Transverse colon (tissue), 4 donors: ENCODE measurements around the gene PORCN. TPM values are rescaled to one million over a fixed set of nuclear protein-coding genes. Genes with fewer than 3 reads are reported as not detected.
"Not testable (repeated sequence)": the region's sequence is repeated elsewhere in the genome, so short reads cannot be mapped to it uniquely, and the experiment has no call there.

Experiments used
- DNase-seq: peaks from one replicate; pipeline ENCODE4 v3.0.0-alpha.2; 2019
- H3K27ac ChIP-seq, 4 donors: fragments of 200-600 bp; sonication (generic); 2 replicates each; pipeline ENCODE4 v1.5.1; 2016 to 2018; ENCODE audit warnings: inconsistent platforms in 4 of 4
- H3K27me3 ChIP-seq: fragments of 200-600 bp; sonication (generic); 2 replicates; pipeline ENCODE4 v1.5.1; 2017; ENCODE audit warnings: inconsistent platforms
- H3K36me3 ChIP-seq, 4 donors: fragments of 200-600 bp; sonication (generic); 2 replicates each; pipeline ENCODE4 v1.5.1; 2017 to 2019; ENCODE audit warnings: inconsistent platforms in 4 of 4
- H3K4me1 ChIP-seq, 4 donors: fragments of 200-600 bp; sonication (generic); 2 replicates each; pipeline ENCODE4 v1.5.1; 2017 to 2020; ENCODE audit warnings: inconsistent platforms in 4 of 4
- H3K4me3 ChIP-seq, 4 donors: fragments of 200-600 bp; sonication (generic); 1 replicate in 1 of 4; 2 replicates in 3 of 4; pipeline versions ENCODE4 v1.5.1 to v1.6.1; 2017 to 2019; ENCODE audit warnings: inconsistent platforms in 4 of 4
- H3K9me3 ChIP-seq, 2 donors: fragments of 200-600 bp; sonication (generic); 2 replicates each; pipeline ENCODE4 v1.5.1; 2017 to 2019; ENCODE audit warnings: inconsistent platforms in 2 of 2
- CTCF ChIP-seq, 5 experiments: fragments of 200-600 bp in 3 of 5; fragments of 450-650 bp in 2 of 5; sonication (generic) in 3 of 5; IDR thresholded peaks; 1 replicate in 2 of 5; 2 replicates in 3 of 5; pipeline ENCODE4 v1.5.1; 2016 to 2017; ENCODE audit warnings: antibody characterized with exemption in 5 of 5, inconsistent platforms in 3 of 5, mild to moderate bottlenecking in 2 of 5, moderate library complexity in 1 of 5
- EP300 ChIP-seq: sonication (generic); formaldehyde crosslinking; IDR thresholded peaks from one replicate; pipeline ENCODE4 v1.6.1; 2017; ENCODE audit warnings: antibody characterized with exemption, low read depth
- POLR2A ChIP-seq: fragments of 450-650 bp; IDR thresholded peaks from one replicate; pipeline ENCODE4 v1.6.1; 2016; ENCODE audit warnings: antibody characterized with exemption, mild to moderate bottlenecking, moderate library complexity
- POLR2AphosphoS5 ChIP-seq, 3 donors: sonication (generic); formaldehyde crosslinking; IDR thresholded peaks; one replicate each; pipeline ENCODE4 v1.6.1; 2016; ENCODE audit warnings: antibody characterized with exemption in 3 of 3
- WGBS, 2 donors: methylation state at CpG; one replicate each; pipeline ENCODE4 v1.1.5; 2018; ENCODE audit warnings: low coverage in 1 of 2; 5-methylcytosine and 5-hydroxymethylcytosine counted together
- in situ Hi-C, 4 donors: fragments of 200-750 bp; cut with MboI; loops; one replicate each; pipeline versions ENCODE4 v1.15.0 to v1.15.1; 2017; ENCODE audit warnings: low sequenced_read_pairs in 3 of 4, low pct_ligation_motif_present in 1 of 4, low pct_unique_long_range_greater_than_20kb in 1 of 4
- intact Hi-C: fragments of 100-400 bp; cut with DNase I; formaldehyde crosslinking; loops from one replicate; pipeline ENCODE4 v1.15.1; 2023; ENCODE audit warnings: low total_unique reads
- total RNA-seq, 4 donors: library from RNA; depleted of rRNA; stranded (reverse); fragments of >200 nt; gene quantifications; one replicate each; pipeline ENCODE4 v1.1.0, GENCODE V29; 2016

PORCN gene
- total RNA-seq, 4 donors from 2014 or later, result 1.5 to 10.1 (median 8.2) TPM

GRCh38 chrX:48514868-48515460 is 6.2 kb downstream of the PORCN start:
- TF ChIP-seq POLR2A, result no peak
- no peak for TF ChIP-seq POLR2AphosphoS5 (IDR thresholded peaks at IDR 0.05)
- no peak for TF ChIP-seq EP300
- no peak for TF ChIP-seq CTCF (IDR thresholded peaks at IDR 0.05)
- no peaks in the 10 kb centered on the region for H3K36me3 ChIP-seq
- WGBS, 2 donors, result 87% methylated on average over 9 of the region's 9 CpGs; no CpG with 5 or more reads in 1 of the 2 donors
- no peak overlapping the region for H3K27ac ChIP-seq
- H3K9me3 ChIP-seq, result no peaks in the 10 kb centered on the region
- no peaks in the 10 kb centered on the region for H3K4me1 ChIP-seq
- no peak overlapping the region for H3K4me3 ChIP-seq
- in situ Hi-C loops, result no loop called here
- intact Hi-C loops, result no loop called here
- no peak for DNase-seq
- H3K27me3 ChIP-seq, result no peaks in the 10 kb centered on the region

GRCh38 chrX:48515842-48516241 is 7.0 kb downstream of the PORCN start:
- intact Hi-C loops (no loop called here), in situ Hi-C loops (no loop called here)
- no peaks in the 10 kb centered on the region for H3K4me1 ChIP-seq
- no peaks in the 10 kb centered on the region for H3K9me3 ChIP-seq
- H3K4me3 ChIP-seq, result no peak overlapping the region
- H3K36me3 ChIP-seq, result no peaks in the 10 kb centered on the region
- no peak for TF ChIP-seq POLR2A
- no peak for TF ChIP-seq CTCF (IDR thresholded peaks at IDR 0.05)
- TF ChIP-seq POLR2AphosphoS5 (IDR thresholded peaks at IDR 0.05), result no peak
- no peak for TF ChIP-seq EP300
- no peak overlapping the region for H3K27ac ChIP-seq
- WGBS, 2 donors, result 82% methylated on average over 10 of the region's 10 CpGs; no CpG with 5 or more reads in 1 of the 2 donors
- H3K27me3 ChIP-seq, result no peaks in the 10 kb centered on the region
- DNase-seq, result no peak

- Histone ChIP-seq H3K36me3 (no peaks in the 10 kb centered on the region), H3K27ac (no peak overlapping the region), H3K9me3 (no peaks in the 10 kb centered on the region), H3K27me3 (no peaks in the 10 kb centered on the region), H3K4me3 (no peak overlapping the region), H3K4me1 (no peaks in the 10 kb centered on the region)
- TF ChIP-seq EP300 (no peak), CTCF (IDR thresholded peaks at IDR 0.05) (no peak), POLR2A (no peak), POLR2AphosphoS5 (IDR thresholded peaks at IDR 0.05) (no peak)
- intact Hi-C loops (no loop called here), in situ Hi-C loops (no loop called here)
- WGBS, 2 donors, result 81 to 86% methylated on average over 4 to 10 of the region's 10 CpGs
- DNase-seq, result no peak
These were observed 7.5 kb downstream of the PORCN start for GRCh38 chrX:48516285-48516684.

GRCh38 chrX:48516987-48517386 is 8.2 kb downstream of the PORCN start:
- intact Hi-C loops (no loop called here), in situ Hi-C loops (no loop called here)
- Histone ChIP-seq H3K4me1 (no peaks in the 10 kb centered on the region), H3K4me3 (no peak overlapping the region), H3K36me3 (no peaks in the 10 kb centered on the region), H3K9me3 (no peaks in the 10 kb centered on the region), H3K27me3 (no peaks in the 10 kb centered on the region), H3K27ac (no peak overlapping the region)
- TF ChIP-seq POLR2AphosphoS5 (IDR thresholded peaks at IDR 0.05), result no peak
- TF ChIP-seq POLR2A, result no peak
- TF ChIP-seq CTCF (IDR thresholded peaks at IDR 0.05), result no peak
- no peak for TF ChIP-seq EP300
- DNase-seq, result no peak
- 68% methylated on average over 5 of the region's 5 CpGs; no CpG with 5 or more reads in 1 of the 2 donors for WGBS, 2 donors

GRCh38 chrX:48519481-48519880 is 10.7 kb downstream of the PORCN start:
- H3K27ac ChIP-seq, DNase-seq, H3K4me3 ChIP-seq, intact Hi-C loops, H3K27me3 ChIP-seq, in situ Hi-C loops, H3K9me3 ChIP-seq, H3K4me1 ChIP-seq, H3K36me3 ChIP-seq: not testable (repeated sequence)
- WGBS, 2 donors, result 59% methylated on average over 4 of the region's 4 CpGs; no CpG with 5 or more reads in 1 of the 2 donors
